GM18858 (cell line): ENCODE results near the gene IFNGR2.

Source experiments
- ATAC-seq: cut with Tn5 transposase; IDR thresholded peaks from one replicate; pipeline ENCODE4 v1.9.1; 2021; ENCODE audit not compliant: unreplicated experiment

The IFNGR2 gene

DNA sequence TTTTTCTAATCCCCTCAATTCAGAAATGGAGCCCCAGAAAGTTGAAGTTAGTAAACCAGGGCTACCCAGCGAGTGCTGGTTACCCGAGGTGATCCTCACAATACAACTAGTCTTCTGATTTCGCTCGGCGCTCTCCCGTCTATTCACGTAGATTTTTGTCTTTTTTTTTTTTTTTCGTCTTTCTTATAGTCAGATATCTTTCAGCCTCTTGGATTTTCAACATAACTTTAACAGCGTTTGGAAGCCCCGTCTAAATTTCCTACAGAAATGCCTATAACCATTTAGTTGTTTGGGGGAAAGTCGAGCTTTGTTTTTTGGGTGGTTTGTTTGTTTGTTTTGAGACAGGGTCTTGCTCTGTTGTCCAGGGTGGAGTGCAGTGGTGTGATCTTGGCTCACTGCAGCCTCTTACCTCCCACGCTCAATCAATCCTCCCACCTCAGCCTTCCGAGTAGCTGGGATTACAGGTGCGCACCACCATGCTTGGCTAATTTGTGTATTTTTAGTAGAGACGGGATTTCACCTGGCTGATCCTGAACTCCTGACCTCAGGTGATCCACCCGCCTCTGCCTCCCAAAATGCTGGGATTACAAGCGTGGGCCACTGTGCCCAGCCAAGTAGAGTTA, 77.4 kb downstream of the IFNGR2 start:
- no peak for ATAC-seq

- no peak for ATAC-seq
Observed at GRCh38 chr21:33481314-33481943, 78.2 kb downstream of the IFNGR2 start.
